Upper lobe of right lung (tissue), 1 donor: ENCODE measurements around the gene TTLL7. TPM values are rescaled to one million over a fixed set of nuclear protein-coding genes. Genes with fewer than 3 reads are reported as not detected.

Source experiments
- ATAC-seq: fragments of 200-7000 bp; cut with Tn5 transposase; one replicate; pipeline ENCODE4 v1.9.1; 2020; ENCODE audit warnings: mild to moderate bottlenecking, moderate library complexity
- DNase-seq: peaks from one replicate; pipeline ENCODE4 v3.0.0-alpha.2; 2020
- H3K27ac ChIP-seq: fragments of 200-600 bp; one replicate; pipeline ENCODE4 v1.8.0; 2022
- H3K27me3 ChIP-seq: fragments of 200-600 bp; one replicate; pipeline ENCODE4 v1.8.0; 2022; ENCODE audit warnings: mild to moderate bottlenecking
- H3K36me3 ChIP-seq: fragments of 200-600 bp; one replicate; pipeline ENCODE4 v1.8.0; 2022
- H3K4me1 ChIP-seq: fragments of 200-600 bp; one replicate; pipeline ENCODE4 v1.8.0; 2022
- H3K4me3 ChIP-seq: fragments of 200-600 bp; one replicate; pipeline ENCODE4 v1.8.0; 2022; ENCODE audit warnings: mild to moderate bottlenecking
- H3K9me3 ChIP-seq: fragments of 200-600 bp; one replicate; pipeline ENCODE4 v1.8.0; 2022
- intact Hi-C: fragments of 100-400 bp; cut with DNase I; formaldehyde crosslinking; loops from one replicate; pipeline ENCODE4 v1.11.0; 2022
- total RNA-seq: library from RNA; stranded (reverse); fragmentation: NEBNext Ultra II Directional; extraction: Animal tissue kit (Norgen Biotek cat#: 25700); gene quantifications from one replicate; pipeline ENCODE4 v1.2.1, GENCODE V29; 2021
- TF ChIP-seq, protein P1 (sequence below): fragments of 200-600 bp; IDR thresholded peaks from one replicate; pipeline ENCODE4 v1.8.0; 2022; ENCODE audit warnings: antibody characterized with exemption
- donor health status: DM: no; HTN: yes; CAD: no; lungs with severe emphysema.

TTLL7 gene
- total RNA-seq, 1 donor from 2014 or later, result 16.2 TPM

DNA sequence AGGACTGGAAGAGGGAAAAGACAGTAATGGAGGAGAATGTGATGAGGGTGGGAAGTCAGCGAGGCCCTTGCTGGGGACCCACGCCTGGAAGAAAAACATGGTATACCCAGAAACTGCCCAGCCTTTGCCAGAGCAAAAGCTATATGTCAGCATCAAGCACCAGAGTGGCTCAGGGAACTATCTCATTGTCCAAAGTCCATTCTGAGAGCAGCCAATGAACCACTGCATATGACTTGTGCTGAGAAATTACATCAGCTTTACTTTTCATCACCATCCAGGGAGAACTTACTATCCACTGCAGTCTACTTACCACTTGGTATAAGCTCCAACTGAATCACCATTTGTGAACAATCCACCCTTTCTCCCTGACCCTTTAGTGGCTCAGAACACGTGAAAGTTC lies 148.1 kb downstream of the TTLL7 start:
- ATAC-seq (no peak), DNase-seq (no peak)
- intact Hi-C loops, result no loop called here
- Histone ChIP-seq H3K36me3 (no peaks in the 10 kb centered on the region), H3K4me3 (no peak overlapping the region), H3K9me3 (no peaks in the 10 kb centered on the region), H3K27me3 (no peaks in the 10 kb centered on the region), H3K27ac (no peak overlapping the region), H3K4me1 (peaks cover under 1% of the 10 kb centered on the region)
- TF ChIP-seq, protein P1, sequence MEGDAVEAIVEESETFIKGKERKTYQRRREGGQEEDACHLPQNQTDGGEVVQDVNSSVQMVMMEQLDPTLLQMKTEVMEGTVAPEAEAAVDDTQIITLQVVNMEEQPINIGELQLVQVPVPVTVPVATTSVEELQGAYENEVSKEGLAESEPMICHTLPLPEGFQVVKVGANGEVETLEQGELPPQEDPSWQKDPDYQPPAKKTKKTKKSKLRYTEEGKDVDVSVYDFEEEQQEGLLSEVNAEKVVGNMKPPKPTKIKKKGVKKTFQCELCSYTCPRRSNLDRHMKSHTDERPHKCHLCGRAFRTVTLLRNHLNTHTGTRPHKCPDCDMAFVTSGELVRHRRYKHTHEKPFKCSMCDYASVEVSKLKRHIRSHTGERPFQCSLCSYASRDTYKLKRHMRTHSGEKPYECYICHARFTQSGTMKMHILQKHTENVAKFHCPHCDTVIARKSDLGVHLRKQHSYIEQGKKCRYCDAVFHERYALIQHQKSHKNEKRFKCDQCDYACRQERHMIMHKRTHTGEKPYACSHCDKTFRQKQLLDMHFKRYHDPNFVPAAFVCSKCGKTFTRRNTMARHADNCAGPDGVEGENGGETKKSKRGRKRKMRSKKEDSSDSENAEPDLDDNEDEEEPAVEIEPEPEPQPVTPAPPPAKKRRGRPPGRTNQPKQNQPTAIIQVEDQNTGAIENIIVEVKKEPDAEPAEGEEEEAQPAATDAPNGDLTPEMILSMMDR, result no peak

DNA sequence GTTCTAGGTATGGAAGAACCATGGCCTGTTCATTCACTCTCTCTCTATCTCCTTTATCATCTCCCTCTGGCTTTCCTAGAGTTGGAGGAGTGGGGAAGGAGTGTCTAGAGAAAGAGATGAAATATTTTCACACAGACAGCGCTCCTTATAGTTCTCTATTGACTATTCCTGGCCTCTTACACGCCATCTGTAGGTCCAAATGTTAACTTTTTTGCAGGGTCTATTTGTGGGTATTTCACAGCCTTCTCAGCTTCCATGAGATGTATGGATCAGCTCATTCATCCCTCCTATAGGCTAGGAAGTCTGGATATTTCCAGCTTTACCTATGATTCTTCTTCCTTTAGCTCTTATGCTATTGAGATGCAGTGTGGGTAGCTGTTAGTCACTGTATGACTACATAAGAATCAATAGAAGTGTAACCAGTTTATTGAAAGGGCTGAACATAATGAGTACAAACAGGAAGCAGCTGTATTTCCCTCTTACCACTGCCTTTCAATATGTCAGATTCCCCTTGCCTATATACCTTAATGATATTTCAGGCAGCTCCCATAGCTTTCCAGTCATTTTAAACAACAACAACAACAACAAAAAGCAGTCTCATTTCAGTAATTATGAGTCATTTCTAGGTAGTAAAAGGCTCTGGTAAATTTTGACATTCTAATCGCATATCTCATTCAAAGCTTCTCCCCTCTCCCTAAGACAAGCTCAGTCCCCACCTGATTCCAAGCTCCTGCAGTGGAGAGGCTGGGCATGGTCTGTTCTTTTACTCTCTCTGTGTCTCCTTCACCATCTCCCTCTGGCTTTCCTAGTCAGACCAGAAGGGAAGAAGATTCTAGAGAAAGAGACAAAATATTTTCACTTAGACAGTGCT lies 149.5 kb downstream of the TTLL7 start:
- DNase-seq, result no peak
- Histone ChIP-seq H3K27me3 (no peaks in the 10 kb centered on the region), H3K36me3 (no peaks in the 10 kb centered on the region), H3K9me3 (no peaks in the 10 kb centered on the region), H3K4me1 (peaks cover 7% of the 10 kb centered on the region), H3K27ac (no peak overlapping the region), H3K4me3 (no peak overlapping the region)
- intact Hi-C loops, result no loop called here
- TF ChIP-seq, protein P1, result no peak
- ATAC-seq, result no peak

DNA sequence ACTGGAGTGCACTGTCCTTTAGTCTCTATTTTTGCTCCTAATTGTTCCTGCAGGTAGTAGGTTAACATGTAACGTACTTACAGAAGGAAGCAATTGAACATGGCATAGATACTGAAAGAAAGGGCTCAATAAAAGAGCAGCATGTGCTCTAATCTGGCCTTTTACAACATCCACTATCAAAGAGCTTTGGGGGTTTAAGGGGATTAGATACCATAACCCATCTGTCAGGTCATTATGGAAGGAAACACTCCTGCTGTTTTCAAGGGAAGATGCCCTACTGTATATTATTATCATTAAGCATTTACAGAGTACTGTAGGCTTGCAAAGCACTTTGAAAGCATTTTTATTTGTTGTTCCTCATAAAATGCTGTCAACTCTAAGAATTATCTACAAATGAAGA lies 152.8 kb downstream of the TTLL7 start:
- intact Hi-C loops, result no loop called here
- TF ChIP-seq, protein P1, result no peak
- Histone ChIP-seq H3K27ac (no peak overlapping the region), H3K4me1 (peaks cover 7% of the 10 kb centered on the region), H3K27me3 (no peaks in the 10 kb centered on the region), H3K36me3 (no peaks in the 10 kb centered on the region), H3K4me3 (no peak overlapping the region), H3K9me3 (no peaks in the 10 kb centered on the region)
- ATAC-seq, result no peak
- DNase-seq, result no peak

DNA sequence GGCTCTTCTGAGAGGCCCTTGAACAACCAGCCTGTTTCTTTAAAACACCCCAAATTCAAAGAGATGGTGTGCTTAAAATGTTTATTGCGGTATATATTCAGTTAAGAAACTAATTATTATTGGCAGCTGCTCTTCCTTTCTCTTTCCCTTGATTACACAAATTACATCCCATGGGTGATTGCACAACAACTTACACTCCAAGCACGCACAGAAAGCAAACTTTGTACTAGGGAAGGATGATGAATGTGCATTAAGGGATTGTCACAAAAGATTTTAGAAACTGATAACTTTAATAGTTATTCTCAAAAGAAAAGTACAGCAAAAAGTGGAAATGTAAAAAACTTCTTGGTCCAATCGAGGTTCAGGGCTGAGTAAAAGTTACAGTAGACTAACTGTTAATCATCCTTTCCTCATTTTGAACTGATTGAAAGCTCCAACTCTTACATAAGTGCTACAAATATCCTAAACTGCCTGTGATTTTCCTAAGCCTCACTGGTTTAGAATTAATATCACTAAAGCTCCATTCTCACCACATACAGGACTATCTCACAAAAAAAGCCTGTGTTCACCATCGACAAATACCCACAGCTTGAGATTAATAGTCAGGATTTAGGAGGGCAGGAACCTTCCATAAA lies 153.4 kb downstream of the TTLL7 start:
- ATAC-seq (no peak), DNase-seq (no peak)
- TF ChIP-seq, protein P1, result no peak

DNA sequence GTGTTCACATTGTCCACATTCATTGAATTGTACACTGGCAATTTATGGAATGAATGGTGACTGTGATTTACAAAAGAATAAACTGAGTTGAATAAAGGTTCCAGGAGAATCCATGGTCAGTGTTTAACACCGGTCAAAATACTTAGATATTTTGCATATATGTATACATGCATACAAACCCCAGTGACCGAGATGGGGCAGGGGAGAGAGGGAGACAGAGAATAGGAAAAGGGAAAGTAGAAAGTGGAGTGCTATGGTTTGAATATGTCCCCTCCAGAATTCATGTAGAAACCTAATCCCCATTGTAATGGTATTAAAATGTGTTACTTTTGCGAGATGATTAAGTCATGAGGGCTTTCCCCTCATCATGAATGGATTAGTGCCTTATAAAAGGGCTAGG lies 154.4 kb downstream of the TTLL7 start:
- ATAC-seq (no peak), DNase-seq (no peak)
- TF ChIP-seq, protein P1, result no peak
- intact Hi-C loops, result no loop called here
- no peaks in the 10 kb centered on the region for H3K27me3 ChIP-seq
- H3K9me3 ChIP-seq, result no peaks in the 10 kb centered on the region
- no peaks in the 10 kb centered on the region for H3K36me3 ChIP-seq
- H3K27ac ChIP-seq, result no peak overlapping the region
- no peak overlapping the region for H3K4me3 ChIP-seq
- peaks cover 7% of the 10 kb centered on the region for H3K4me1 ChIP-seq

More for the DNA sequence above, 153.4 kb downstream of the TTLL7 start:
- Histone ChIP-seq H3K27ac (no peak overlapping the region), H3K36me3 (no peaks in the 10 kb centered on the region), H3K27me3 (no peaks in the 10 kb centered on the region), H3K4me3 (no peak overlapping the region), H3K4me1 (peaks cover 7% of the 10 kb centered on the region), H3K9me3 (no peaks in the 10 kb centered on the region)
- intact Hi-C loops, result no loop called here
